HepG2 (cell line): Measurements from ENCODE around the gene ZDHHC21. TPM values are rescaled to one million over a fixed set of nuclear protein-coding genes. Genes with fewer than 3 reads are reported as not detected.

Experiments
- ATAC-seq: fragments of 200-7000 bp; cut with Tn5 transposase; 3 replicates; pipeline ENCODE4 v1.9.1; 2020; ENCODE audit warnings: mild to moderate bottlenecking, moderate library complexity
- BruUV-seq: library from RNA; stranded (reverse); fragments of 400-500 nt; replicated peaks from 2 replicates; lab custom pipeline; 2021; lab: Mats Ljungman, UMichigan
- CTCF ChIA-PET: fragments of 300-600 bp; formaldehyde crosslinking; extraction: SDS; loops from one replicate; lab custom pipeline; 2021; ENCODE audit warnings: low total read pairs, inconsistent platforms, low intra/inter-chr PET ratio; lab: Yijun Ruan, JAX
- POLR2A ChIA-PET: fragments of 350-600 bp; sonication (Branson Sonifier 250); formaldehyde crosslinking; loops from one replicate; lab custom pipeline; 2020; ENCODE audit warnings: antibody characterized with exemption, inconsistent platforms; lab: Yijun Ruan, JAX
- DNase-seq: peaks from one replicate; pipeline ENCODE4 v3.0.0-alpha.2; 2015; ENCODE audit warnings: low spot score
- FAIRE-seq: peaks from 3 replicates; lab custom pipeline; 2011; peaks lifted over from hg19 to GRCh38; lab: Jason Lieb, UNC
- H2AFZ ChIP-seq: one replicate; pipeline ENCODE4 v1.6.1; 2011; ENCODE audit warnings: low read length, inconsistent platforms
- H3K27ac ChIP-seq: fragments of 300-600 bp; 3 replicates; pipeline ENCODE4 v1.8.0; 2011; ENCODE audit warnings: mixed run types, mild to moderate bottlenecking, mixed read lengths, low read length, inconsistent platforms; ENCODE audit not compliant: insufficient read depth; ENCODE audit errors: extremely low read length
- H3K27me3 ChIP-seq, 2 experiments: fragments of 200-600 bp in 1 of 2; 2 replicates in 1 of 2; 3 replicates in 1 of 2; pipeline versions ENCODE4 v1.6.0 to v1.8.0; 2011; ENCODE audit warnings: low read length in 2 of 2, mild to moderate bottlenecking in 2 of 2, moderate library complexity in 2 of 2, inconsistent platforms in 1 of 2; ENCODE audit not compliant: insufficient read depth in 2 of 2, control insufficient read depth in 1 of 2
- H3K36me3 ChIP-seq, 2 experiments: fragments of 200-600 bp in 1 of 2; replicated peaks in 1 of 2; 2 replicates in 1 of 2; 3 replicates in 1 of 2; pipeline versions ENCODE4 v1.5.1 to v1.8.0; 2011; ENCODE audit warnings: low read length in 2 of 2, inconsistent platforms in 1 of 2; ENCODE audit not compliant: insufficient read depth in 2 of 2, control insufficient read depth in 1 of 2
- H3K4me1 ChIP-seq: 2 replicates; pipeline ENCODE4 v1.5.1; 2012; ENCODE audit warnings: low read length, inconsistent platforms; ENCODE audit not compliant: insufficient read depth
- H3K4me2 ChIP-seq: 2 replicates; pipeline ENCODE4 v1.6.0; 2011; ENCODE audit warnings: low read depth, low read length, inconsistent platforms
- H3K4me3 ChIP-seq, 3 experiments: fragments of 200-600 bp in 1 of 3; sonication (generic), shearing (Covaris generic) in 1 of 3; replicated peaks in 1 of 3; 2 replicates each; pipeline ENCODE4 v1.5.1; 2011 to 2016; ENCODE audit warnings: low read length in 3 of 3, inconsistent platforms in 2 of 3, low read depth in 2 of 3, mild to moderate bottlenecking in 2 of 3, control low read depth in 1 of 3, mixed read lengths in 1 of 3; ENCODE audit not compliant: insufficient read depth in 1 of 3
- H3K79me2 ChIP-seq: one replicate; pipeline ENCODE4 v1.6.1; 2011; ENCODE audit warnings: low read length, inconsistent platforms; ENCODE audit not compliant: insufficient read depth
- H3K9ac ChIP-seq: 2 replicates; pipeline ENCODE4 v1.6.0; 2011; ENCODE audit warnings: mild to moderate bottlenecking, low read depth, low read length, inconsistent platforms; ENCODE audit not compliant: insufficient read depth
- H3K9me3 ChIP-seq: 2 replicates; pipeline ENCODE4 v1.5.1; 2012; ENCODE audit warnings: mild to moderate bottlenecking, low read length
- H4K20me1 ChIP-seq: 2 replicates; pipeline ENCODE4 v1.6.0; 2011; ENCODE audit warnings: inconsistent platforms, mild to moderate bottlenecking, low read length, moderate library complexity; ENCODE audit not compliant: insufficient read depth
- BCLAF1 ChIP-seq: fragments of 450-650 bp; IDR thresholded peaks from 2 replicates; pipeline ENCODE4 v1.6.1; 2017; ENCODE audit warnings: mild to moderate bottlenecking
- ETS1 ChIP-seq: sonication (generic); formaldehyde crosslinking; IDR thresholded peaks from 2 replicates; pipeline ENCODE4 v1.4.0; 2020; ENCODE audit warnings: missing genetic modification reagents
- GABPA ChIP-seq, 2 experiments: IDR thresholded peaks; 2 replicates each; pipeline ENCODE4 v1.6.1; 2011 to 2016; ENCODE audit warnings: low read depth in 2 of 2, low read length in 1 of 2, missing biosample characterization in 1 of 2, missing genetic modification characterization in 1 of 2
- HMGXB4 ChIP-seq, 2 experiments: sonication (generic) in 1 of 2; formaldehyde crosslinking in 1 of 2; IDR thresholded peaks; 2 replicates each; pipeline versions ENCODE4 v1.4.0 to v1.6.1; 2018 to 2020; ENCODE audit warnings: missing genetic modification reagents in 2 of 2, borderline replicate concordance in 1 of 2, low read depth in 1 of 2, mild to moderate bottlenecking in 1 of 2, missing biosample characterization in 1 of 2
- KDM6A ChIP-seq: IDR thresholded peaks from 2 replicates; pipeline ENCODE4 v1.6.1; 2016; ENCODE audit warnings: low read depth
- RAD21 ChIP-seq: fragments of 450-650 bp; formaldehyde crosslinking; IDR thresholded peaks from 2 replicates; pipeline ENCODE4 v1.5.0; 2020; ENCODE audit warnings: mild to moderate bottlenecking
- RFXANK ChIP-seq: IDR thresholded peaks from 2 replicates; pipeline ENCODE4 v1.6.1; 2016
- RORA ChIP-seq: sonication (generic); formaldehyde crosslinking; IDR thresholded peaks from 2 replicates; pipeline ENCODE4 v1.5.0; 2020; ENCODE audit warnings: mild to moderate bottlenecking, missing genetic modification reagents, moderate library complexity
- SMC3 ChIP-seq: IDR thresholded peaks from 2 replicates; pipeline ENCODE4 v1.6.1; 2011; ENCODE audit warnings: low read length, improper control_type of control experiment
- TCF7 ChIP-seq: sonication (generic); IDR thresholded peaks from 2 replicates; pipeline ENCODE4 v1.6.1; 2016; ENCODE audit warnings: antibody characterized with exemption, low read depth
- WIZ ChIP-seq: sonication (generic); formaldehyde crosslinking; IDR thresholded peaks from 2 replicates; pipeline ENCODE4 v1.5.1; 2020; ENCODE audit warnings: mild to moderate bottlenecking, missing genetic modification reagents
- ZNF121 ChIP-seq: sonication (generic); formaldehyde crosslinking; IDR thresholded peaks from 2 replicates; pipeline ENCODE4 v1.5.0; 2020; ENCODE audit warnings: mild to moderate bottlenecking, missing genetic modification reagents
- ZNF512B ChIP-seq: sonication (generic); formaldehyde crosslinking; IDR thresholded peaks from 2 replicates; pipeline ENCODE4 v1.5.1; 2020; ENCODE audit warnings: missing genetic modification reagents, mild to moderate bottlenecking, borderline replicate concordance
- ZNF546 ChIP-seq: sonication (generic); formaldehyde crosslinking; conservative IDR thresholded peaks from 2 replicates; pipeline ENCODE4 v1.8.1; 2023; ENCODE audit warnings: mild to moderate bottlenecking, missing genetic modification reagents
- ZNF720 ChIP-seq: sonication (generic); formaldehyde crosslinking; IDR thresholded peaks from 2 replicates; pipeline ENCODE4 v1.4.0; 2020; ENCODE audit warnings: missing genetic modification reagents
- WGBS: methylation state at CpG from one replicate; pipeline ENCODE4 v1.1.6; 2017; ENCODE audit warnings: low lambda C conversion rate; 5-methylcytosine and 5-hydroxymethylcytosine counted together
- in situ Hi-C: cut with HindIII; loops from 2 replicates; pipeline ENCODE4 v1.10.0; 2017; ENCODE audit warnings: low pct_unique_long_range_greater_than_20kb; ENCODE audit not compliant: extremely low pct_ligation_motif_present
- intact Hi-C: fragments of 100-400 bp; cut with micrococcal nuclease; formaldehyde crosslinking; loops from one replicate; pipeline ENCODE4 v1.10.0; 2022; ENCODE audit not compliant: unreplicated experiment
- polyA plus RNA-seq, 8 experiments: library from polyadenylated mRNA; depleted of rRNA in 3 of 8; stranded (reverse) in 7 of 8; unstranded in 1 of 8; fragments of >200 nt; fragmentation: Illumina TruSeq in 4 of 8; extraction: Trizol in 4 of 8; gene quantifications; 2 replicates each; pipeline versions ENCODE4 v1.2.1 to v1.2.3, GENCODE V29; 2011 to 2016; ENCODE audit warnings: low read depth in 4 of 8, missing spikeins in 1 of 8, mixed read lengths in 1 of 8; ENCODE audit not compliant: insufficient read depth in 1 of 8
- total RNA-seq, 5 experiments: library from RNA; depleted of rRNA; stranded (reverse); fragments of >200 nt; fragmentation: Illumina TruSeq; extraction: Trizol; gene quantifications; 2 replicates each; pipeline ENCODE4 v1.2.3, GENCODE V29; 2016; ENCODE audit warnings: low read depth in 1 of 5

Gene ZDHHC21
- total and polyA plus RNA-seq, 2 of the 13 experiments (the other 11 are each of a cell fraction or from before 2014, with no cell fraction given) = 2.4 to 3.7 TPM

- DNase-seq (no peak), FAIRE-seq (no peak), ATAC-seq (no peak)
- H3K36me3 ChIP-seq = no peaks in the 10 kb centered on the region
- no peak overlapping the region for H3K27ac ChIP-seq
- in situ Hi-C loops (loop anchor here (10.0 kb wide), 1 partner anchor 156 kb away; no protein-coding TSS in a partner anchor), intact Hi-C loops (loop anchor here (10.0 kb wide), 2 partner anchors 54 to 526 kb away; no protein-coding TSS in a partner anchor)
- no peak overlapping the region for H3K9ac ChIP-seq
- ChIA-PET POLR2A (no interaction called here), CTCF (no interaction called here)
- H3K79me2 ChIP-seq = no peaks in the 10 kb centered on the region
- H4K20me1 ChIP-seq = no peaks in the 10 kb centered on the region
- no TSS peak for BruUV-seq
- H3K9me3 ChIP-seq = no peaks in the 10 kb centered on the region
- no peak overlapping the region for H3K4me2 ChIP-seq
- no peak overlapping the region for H2AFZ ChIP-seq
- H3K4me3 ChIP-seq = no peak overlapping the region
- no peaks in the 10 kb centered on the region for H3K4me1 ChIP-seq
- no peaks in the 10 kb centered on the region for H3K27me3 ChIP-seq
- 96% methylated on average over 8 of the region's 8 CpGs for WGBS
- TF ChIP-seq ETS1 (CRISPR knock-in tag) (no peak), HMGXB4 (CRISPR knock-in tag; IDR thresholded peaks at IDR 0.05; ENCODE audit: borderline replicate concordance in 1 of 2, low read depth in 1 of 2) (no peak), SMC3 (no peak), ZNF121 (CRISPR knock-in tag) (no peak), RFXANK (no peak), ZNF546 (no peak), ZNF720 (no peak), GABPA (IDR thresholded peaks at IDR 0.05; ENCODE audit: low read depth, low read length) (no peak), GABPA (CRISPR knock-in tag; IDR thresholded peaks at IDR 0.05; ENCODE audit: low read depth) (no peak), WIZ (CRISPR knock-in tag) (no peak), KDM6A (no peak), BCLAF1 (no peak), ZNF512B (CRISPR knock-in tag) (no peak), TCF7 (no peak), RAD21 (CRISPR knock-in tag) (no peak), RORA (CRISPR knock-in tag) (no peak)
Observed at GRCh38 chr9:14618836-14619420, 74.3 kb downstream of the ZDHHC21 start.
